Urothelium cell line (cell line): ENCODE results near the gene EPHA1.

ENCODE experiments used
- DNase-seq: peaks from one replicate; pipeline ENCODE4 v3.0.0; 2011; ENCODE audit warnings: low spot score, mixed read lengths
- FAIRE-seq: peaks from 2 replicates; lab custom pipeline; 2011; peaks lifted over from hg19 to GRCh38; lab: Jason Lieb, UNC

Gene EPHA1

GRCh38 chr7:143354376-143354775 is 54.3 kb downstream of the EPHA1 start:
- no peak for FAIRE-seq

GRCh38 chr7:143352531-143353002 is 56.1 kb downstream of the EPHA1 start:
- no peak for FAIRE-seq

More at GRCh38 chr7:143354376-143354775, 54.3 kb downstream of the EPHA1 start:
- DNase-seq: no peak

GRCh38 chr7:143351574-143351973 is 57.1 kb downstream of the EPHA1 start:
- FAIRE-seq: no peak

More at GRCh38 chr7:143352531-143353002, 56.1 kb downstream of the EPHA1 start:
- DNase-seq: no peak

GRCh38 chr7:143351060-143351459 is 57.6 kb downstream of the EPHA1 start:
- DNase-seq: no peak
- no peak for FAIRE-seq

More at GRCh38 chr7:143351574-143351973, 57.1 kb downstream of the EPHA1 start:
- no peak for DNase-seq

GRCh38 chr7:143347950-143348349 is 60.7 kb downstream of the EPHA1 start:
- FAIRE-seq (no peak), DNase-seq (no peak)

GRCh38 chr7:143346018-143346417 is 62.6 kb downstream of the EPHA1 start:
- no peak for FAIRE-seq
- DNase-seq: no peak

GRCh38 chr7:143345428-143345900 is 63.2 kb downstream of the EPHA1 start:
- no peak for DNase-seq
- no peak for FAIRE-seq

- DNase-seq: no peak
- no peak for FAIRE-seq
Observed at GRCh38 chr7:143343596-143343995, 65.1 kb downstream of the EPHA1 start.

GRCh38 chr7:143341842-143342241 is 66.8 kb downstream of the EPHA1 start:
- DNase-seq: no peak

More at GRCh38 chr7:143341842-143342241, 66.8 kb downstream of the EPHA1 start:
- no peak for FAIRE-seq
